HCT116 (cell line): ENCODE data around the gene OR2A14.

Experiments used
- CEBPB ChIP-seq: IDR thresholded peaks from 2 replicates; pipeline ENCODE4 v1.6.1; 2012; ENCODE audit warnings: low read depth
- EZH2 ChIP-seq: fragments of 200-600 bp; sonication (generic); IDR thresholded peaks from 2 replicates; pipeline ENCODE4 v1.6.1; 2017; ENCODE audit warnings: antibody characterized with exemption, mixed run types
- EZH2phosphoT487 ChIP-seq: fragments of 200-600 bp; IDR thresholded peaks from 2 replicates; pipeline ENCODE4 v1.6.1; 2018; ENCODE audit warnings: antibody characterized with exemption, borderline replicate concordance
- JUND ChIP-seq: IDR thresholded peaks from 2 replicates; pipeline ENCODE4 v1.6.1; 2012
- MAX ChIP-seq: IDR thresholded peaks from 2 replicates; pipeline ENCODE4 v1.6.1; 2012
- POLR2A ChIP-seq: IDR thresholded peaks from 2 replicates; pipeline ENCODE4 v1.7.0; 2011; ENCODE audit warnings: borderline replicate concordance; ENCODE audit not compliant: insufficient read depth, insufficient read length; ENCODE audit errors: extremely low read depth
- POLR2AphosphoS5 ChIP-seq: IDR thresholded peaks from 2 replicates; pipeline ENCODE4 v1.6.1; 2011; ENCODE audit warnings: mild to moderate bottlenecking, low read depth, low read length, moderate library complexity
- SP1 ChIP-seq: IDR thresholded peaks from 2 replicates; pipeline ENCODE4 v1.6.1; 2012; ENCODE audit warnings: low read depth
- SRF ChIP-seq: IDR thresholded peaks from 2 replicates; pipeline ENCODE4 v1.6.1; 2012; ENCODE audit warnings: low read depth
- ZFX ChIP-seq: fragments of 450-650 bp; IDR thresholded peaks from 2 replicates; pipeline ENCODE4 v1.6.1; 2017
- TF ChIP-seq, protein P1 (sequence below), 3 experiments: fragments of 200-600 bp in 1 of 3; sonication (generic) in 1 of 3; IDR thresholded peaks in 2 of 3; conservative IDR thresholded peaks in 1 of 3; 2 replicates each; pipeline ENCODE4 v1.5.1; 2012 to 2017; ENCODE audit warnings: low read depth in 2 of 3, low read length in 2 of 3, antibody characterized with exemption in 1 of 3, borderline replicate concordance in 1 of 3, control low read depth in 1 of 3, mild to moderate bottlenecking in 1 of 3, mixed read lengths in 1 of 3, mixed run types in 1 of 3, moderate library complexity in 1 of 3; ENCODE audit not compliant: insufficient read depth in 1 of 3
- TF ChIP-seq, protein P2 (sequence below): IDR thresholded peaks from 2 replicates; pipeline ENCODE4 v1.6.1; 2011; ENCODE audit warnings: mild to moderate bottlenecking, low read length, moderate library complexity; ENCODE audit not compliant: insufficient replicate concordance; ENCODE audit errors: extremely low read depth
- TF ChIP-seq, protein P3 (sequence below): IDR thresholded peaks from 2 replicates; pipeline ENCODE4 v1.6.1; 2012; ENCODE audit warnings: low read depth

DNA sequence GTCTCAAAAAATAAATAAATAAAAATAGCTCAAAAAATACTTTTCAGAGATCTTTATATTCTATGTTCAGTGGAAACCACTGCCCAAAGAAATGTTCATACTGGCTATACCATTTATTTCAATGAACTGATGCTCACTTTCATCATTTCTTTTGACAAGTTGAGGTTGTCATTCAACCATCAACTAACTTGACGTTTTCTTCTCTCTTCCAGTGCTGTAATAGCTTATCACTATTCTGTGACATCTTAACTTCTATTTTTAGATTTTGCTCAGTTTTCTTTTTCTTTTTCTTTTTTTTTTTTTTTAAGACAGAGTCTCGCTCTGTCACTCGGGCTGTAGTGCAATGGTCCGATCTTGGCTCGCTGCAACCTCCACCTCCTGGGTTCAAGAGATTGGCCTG lies 51.6 kb downstream of the OR2A14 start:
- no peak for TF ChIP-seq CEBPB
- TF ChIP-seq POLR2AphosphoS5 = no peak
- TF ChIP-seq, protein P1, sequence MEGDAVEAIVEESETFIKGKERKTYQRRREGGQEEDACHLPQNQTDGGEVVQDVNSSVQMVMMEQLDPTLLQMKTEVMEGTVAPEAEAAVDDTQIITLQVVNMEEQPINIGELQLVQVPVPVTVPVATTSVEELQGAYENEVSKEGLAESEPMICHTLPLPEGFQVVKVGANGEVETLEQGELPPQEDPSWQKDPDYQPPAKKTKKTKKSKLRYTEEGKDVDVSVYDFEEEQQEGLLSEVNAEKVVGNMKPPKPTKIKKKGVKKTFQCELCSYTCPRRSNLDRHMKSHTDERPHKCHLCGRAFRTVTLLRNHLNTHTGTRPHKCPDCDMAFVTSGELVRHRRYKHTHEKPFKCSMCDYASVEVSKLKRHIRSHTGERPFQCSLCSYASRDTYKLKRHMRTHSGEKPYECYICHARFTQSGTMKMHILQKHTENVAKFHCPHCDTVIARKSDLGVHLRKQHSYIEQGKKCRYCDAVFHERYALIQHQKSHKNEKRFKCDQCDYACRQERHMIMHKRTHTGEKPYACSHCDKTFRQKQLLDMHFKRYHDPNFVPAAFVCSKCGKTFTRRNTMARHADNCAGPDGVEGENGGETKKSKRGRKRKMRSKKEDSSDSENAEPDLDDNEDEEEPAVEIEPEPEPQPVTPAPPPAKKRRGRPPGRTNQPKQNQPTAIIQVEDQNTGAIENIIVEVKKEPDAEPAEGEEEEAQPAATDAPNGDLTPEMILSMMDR (IDR thresholded peaks at IDR 0.05 in 2 of 3, conservative IDR thresholded peaks at IDR 0.05 in 1 of 3; ENCODE audit: borderline replicate concordance in 1 of 3, insufficient read depth in 1 of 3, low read depth in 2 of 3, low read length in 2 of 3) = no peak
- no peak for TF ChIP-seq SP1
- no peak for TF ChIP-seq EZH2phosphoT487
- TF ChIP-seq, protein P2, sequence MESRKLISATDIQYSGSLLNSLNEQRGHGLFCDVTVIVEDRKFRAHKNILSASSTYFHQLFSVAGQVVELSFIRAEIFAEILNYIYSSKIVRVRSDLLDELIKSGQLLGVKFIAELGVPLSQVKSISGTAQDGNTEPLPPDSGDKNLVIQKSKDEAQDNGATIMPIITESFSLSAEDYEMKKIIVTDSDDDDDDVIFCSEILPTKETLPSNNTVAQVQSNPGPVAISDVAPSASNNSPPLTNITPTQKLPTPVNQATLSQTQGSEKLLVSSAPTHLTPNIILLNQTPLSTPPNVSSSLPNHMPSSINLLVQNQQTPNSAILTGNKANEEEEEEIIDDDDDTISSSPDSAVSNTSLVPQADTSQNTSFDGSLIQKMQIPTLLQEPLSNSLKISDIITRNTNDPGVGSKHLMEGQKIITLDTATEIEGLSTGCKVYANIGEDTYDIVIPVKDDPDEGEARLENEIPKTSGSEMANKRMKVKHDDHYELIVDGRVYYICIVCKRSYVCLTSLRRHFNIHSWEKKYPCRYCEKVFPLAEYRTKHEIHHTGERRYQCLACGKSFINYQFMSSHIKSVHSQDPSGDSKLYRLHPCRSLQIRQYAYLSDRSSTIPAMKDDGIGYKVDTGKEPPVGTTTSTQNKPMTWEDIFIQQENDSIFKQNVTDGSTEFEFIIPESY = no peak
- TF ChIP-seq POLR2A = no peak
- TF ChIP-seq EZH2 = no peak
- TF ChIP-seq MAX = no peak
- TF ChIP-seq SRF = no peak
- TF ChIP-seq, protein P3, sequence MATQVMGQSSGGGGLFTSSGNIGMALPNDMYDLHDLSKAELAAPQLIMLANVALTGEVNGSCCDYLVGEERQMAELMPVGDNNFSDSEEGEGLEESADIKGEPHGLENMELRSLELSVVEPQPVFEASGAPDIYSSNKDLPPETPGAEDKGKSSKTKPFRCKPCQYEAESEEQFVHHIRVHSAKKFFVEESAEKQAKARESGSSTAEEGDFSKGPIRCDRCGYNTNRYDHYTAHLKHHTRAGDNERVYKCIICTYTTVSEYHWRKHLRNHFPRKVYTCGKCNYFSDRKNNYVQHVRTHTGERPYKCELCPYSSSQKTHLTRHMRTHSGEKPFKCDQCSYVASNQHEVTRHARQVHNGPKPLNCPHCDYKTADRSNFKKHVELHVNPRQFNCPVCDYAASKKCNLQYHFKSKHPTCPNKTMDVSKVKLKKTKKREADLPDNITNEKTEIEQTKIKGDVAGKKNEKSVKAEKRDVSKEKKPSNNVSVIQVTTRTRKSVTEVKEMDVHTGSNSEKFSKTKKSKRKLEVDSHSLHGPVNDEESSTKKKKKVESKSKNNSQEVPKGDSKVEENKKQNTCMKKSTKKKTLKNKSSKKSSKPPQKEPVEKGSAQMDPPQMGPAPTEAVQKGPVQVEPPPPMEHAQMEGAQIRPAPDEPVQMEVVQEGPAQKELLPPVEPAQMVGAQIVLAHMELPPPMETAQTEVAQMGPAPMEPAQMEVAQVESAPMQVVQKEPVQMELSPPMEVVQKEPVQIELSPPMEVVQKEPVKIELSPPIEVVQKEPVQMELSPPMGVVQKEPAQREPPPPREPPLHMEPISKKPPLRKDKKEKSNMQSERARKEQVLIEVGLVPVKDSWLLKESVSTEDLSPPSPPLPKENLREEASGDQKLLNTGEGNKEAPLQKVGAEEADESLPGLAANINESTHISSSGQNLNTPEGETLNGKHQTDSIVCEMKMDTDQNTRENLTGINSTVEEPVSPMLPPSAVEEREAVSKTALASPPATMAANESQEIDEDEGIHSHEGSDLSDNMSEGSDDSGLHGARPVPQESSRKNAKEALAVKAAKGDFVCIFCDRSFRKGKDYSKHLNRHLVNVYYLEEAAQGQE = no peak
- TF ChIP-seq ZFX = no peak
- TF ChIP-seq JUND = no peak
